ENCODE data around the gene FAM174C. TPM values are rescaled to one million over a fixed set of nuclear protein-coding genes. Genes with fewer than 3 reads are reported as not detected.

Gene FAM174C
- total and polyA plus RNA-seq, 12 donors, result 8.2 to 70.2 (median 13.4) TPM

DNA sequence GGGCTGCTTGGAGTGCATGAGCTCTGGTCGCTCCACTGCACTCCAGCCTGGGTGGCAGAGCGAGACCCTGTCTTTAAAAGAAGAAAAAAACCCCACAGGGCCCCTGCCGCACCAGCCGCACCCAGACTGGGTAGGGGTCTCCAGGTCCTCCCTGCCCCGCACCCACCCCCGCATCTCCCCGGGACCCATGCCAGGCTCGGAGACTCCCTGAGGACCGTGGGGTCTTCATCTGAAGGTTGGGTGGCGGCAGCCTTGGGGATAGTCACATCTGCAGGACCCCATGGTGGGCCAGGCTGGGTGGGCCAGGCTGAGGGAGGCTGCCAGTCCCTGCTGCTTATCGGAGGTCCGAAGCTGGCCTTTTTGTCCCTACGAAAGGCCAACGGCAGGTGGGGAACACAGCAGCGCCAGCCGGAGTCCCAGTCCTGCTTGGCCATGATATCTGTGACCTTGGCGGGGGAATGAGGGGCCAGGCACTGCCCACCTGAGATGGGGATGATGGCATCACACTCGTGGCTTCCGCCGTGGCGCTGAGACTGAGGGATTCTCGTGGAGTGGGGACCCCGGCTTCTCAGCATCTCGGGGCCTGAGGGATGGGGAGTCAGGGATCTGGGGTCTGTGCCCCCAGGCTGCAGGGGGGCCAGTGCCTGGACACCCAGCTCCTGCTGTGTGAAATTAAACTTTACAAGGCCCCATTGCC is 21.4 kb downstream of the FAM174C start:
- ATAC-seq, result no peak
- intact Hi-C loops (cut with DNase I), result no loop called here
- no peak for DNase-seq
- Histone ChIP-seq H3K27me3 (peaks cover 5 to 47% (median 40%) of the 10 kb centered on the region in 7 donors), H3K36me3 (no peaks in the 10 kb centered on the region), H3K9me3 (no peaks in the 10 kb centered on the region), H3K4me3 (no peak overlapping the region), H3K27ac (no peak overlapping the region), H3K4me1 (peaks cover 0 to 4% (median 4%) of the 10 kb centered on the region in 9 donors)
- TF ChIP-seq, protein P1, sequence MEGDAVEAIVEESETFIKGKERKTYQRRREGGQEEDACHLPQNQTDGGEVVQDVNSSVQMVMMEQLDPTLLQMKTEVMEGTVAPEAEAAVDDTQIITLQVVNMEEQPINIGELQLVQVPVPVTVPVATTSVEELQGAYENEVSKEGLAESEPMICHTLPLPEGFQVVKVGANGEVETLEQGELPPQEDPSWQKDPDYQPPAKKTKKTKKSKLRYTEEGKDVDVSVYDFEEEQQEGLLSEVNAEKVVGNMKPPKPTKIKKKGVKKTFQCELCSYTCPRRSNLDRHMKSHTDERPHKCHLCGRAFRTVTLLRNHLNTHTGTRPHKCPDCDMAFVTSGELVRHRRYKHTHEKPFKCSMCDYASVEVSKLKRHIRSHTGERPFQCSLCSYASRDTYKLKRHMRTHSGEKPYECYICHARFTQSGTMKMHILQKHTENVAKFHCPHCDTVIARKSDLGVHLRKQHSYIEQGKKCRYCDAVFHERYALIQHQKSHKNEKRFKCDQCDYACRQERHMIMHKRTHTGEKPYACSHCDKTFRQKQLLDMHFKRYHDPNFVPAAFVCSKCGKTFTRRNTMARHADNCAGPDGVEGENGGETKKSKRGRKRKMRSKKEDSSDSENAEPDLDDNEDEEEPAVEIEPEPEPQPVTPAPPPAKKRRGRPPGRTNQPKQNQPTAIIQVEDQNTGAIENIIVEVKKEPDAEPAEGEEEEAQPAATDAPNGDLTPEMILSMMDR (IDR thresholded peaks at IDR 0.05), result no peak
- 88 to 90% methylated on average over 24 of the region's 24 CpGs for WGBS, 2 donors

DNA sequence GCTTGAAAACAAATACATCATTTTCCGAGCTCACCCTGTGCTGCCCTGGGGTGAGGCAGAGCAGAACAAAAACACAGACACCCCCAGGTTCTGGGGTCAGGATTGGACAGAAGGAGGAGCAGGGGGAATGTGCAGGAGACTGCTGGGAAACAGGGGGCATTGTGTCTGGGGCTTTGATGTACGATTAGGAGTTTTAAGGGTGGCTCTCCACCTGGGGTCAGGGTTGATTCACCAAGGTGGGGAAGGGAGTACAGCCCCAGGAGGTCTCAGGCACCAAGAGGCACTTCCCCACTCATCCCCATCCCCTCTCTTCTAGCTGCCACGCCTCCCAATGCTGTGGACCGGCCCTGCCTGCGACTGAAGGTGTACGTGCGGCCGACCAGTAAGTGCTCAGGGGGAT is 22.9 kb downstream of the FAM174C start:
- WGBS, 2 donors, result 86 to 87% methylated on average over 8 of the region's 8 CpGs
- peaks cover 5 to 32% (median 25%) of the 10 kb centered on the region in 7 donors for H3K27me3 ChIP-seq
- H3K4me3 ChIP-seq, result no peak overlapping the region
- TF ChIP-seq, protein P1 (IDR thresholded peaks at IDR 0.05), result no peak
- peaks cover 0 to 4% (median 4%) of the 10 kb centered on the region in 9 donors for H3K4me1 ChIP-seq
- no peak for ATAC-seq
- no peaks in the 10 kb centered on the region for H3K9me3 ChIP-seq
- H3K36me3 ChIP-seq, result no peaks in the 10 kb centered on the region
- H3K27ac ChIP-seq, result no peak overlapping the region
- intact Hi-C loops (cut with DNase I), result no loop called here
- DNase-seq, result no peak

DNA sequence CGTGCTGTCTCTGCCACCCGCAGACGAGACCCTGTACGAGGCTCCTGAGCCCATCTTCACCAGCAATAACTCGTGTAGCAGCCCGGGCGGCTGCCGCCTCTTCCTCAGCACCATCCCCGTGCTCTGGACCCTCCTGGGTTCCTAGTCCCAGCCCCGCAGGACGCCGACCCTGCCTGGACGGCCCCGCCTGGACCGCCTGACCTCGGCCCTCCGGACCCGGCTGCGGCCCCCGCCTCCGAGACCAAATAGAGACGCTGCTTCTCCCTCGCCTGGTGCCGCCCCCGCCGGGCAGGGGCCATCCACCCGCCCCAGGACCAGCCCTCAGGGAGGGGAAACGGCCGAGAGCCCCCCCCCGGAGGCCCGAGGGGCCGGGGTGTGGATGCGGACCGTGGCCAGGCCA is 24.5 kb downstream of the FAM174C start:
- TF ChIP-seq, protein P1 (IDR thresholded peaks at IDR 0.05), result no peak
- 75 to 81% methylated on average over 34 of the region's 34 CpGs for WGBS, 2 donors

DNA sequence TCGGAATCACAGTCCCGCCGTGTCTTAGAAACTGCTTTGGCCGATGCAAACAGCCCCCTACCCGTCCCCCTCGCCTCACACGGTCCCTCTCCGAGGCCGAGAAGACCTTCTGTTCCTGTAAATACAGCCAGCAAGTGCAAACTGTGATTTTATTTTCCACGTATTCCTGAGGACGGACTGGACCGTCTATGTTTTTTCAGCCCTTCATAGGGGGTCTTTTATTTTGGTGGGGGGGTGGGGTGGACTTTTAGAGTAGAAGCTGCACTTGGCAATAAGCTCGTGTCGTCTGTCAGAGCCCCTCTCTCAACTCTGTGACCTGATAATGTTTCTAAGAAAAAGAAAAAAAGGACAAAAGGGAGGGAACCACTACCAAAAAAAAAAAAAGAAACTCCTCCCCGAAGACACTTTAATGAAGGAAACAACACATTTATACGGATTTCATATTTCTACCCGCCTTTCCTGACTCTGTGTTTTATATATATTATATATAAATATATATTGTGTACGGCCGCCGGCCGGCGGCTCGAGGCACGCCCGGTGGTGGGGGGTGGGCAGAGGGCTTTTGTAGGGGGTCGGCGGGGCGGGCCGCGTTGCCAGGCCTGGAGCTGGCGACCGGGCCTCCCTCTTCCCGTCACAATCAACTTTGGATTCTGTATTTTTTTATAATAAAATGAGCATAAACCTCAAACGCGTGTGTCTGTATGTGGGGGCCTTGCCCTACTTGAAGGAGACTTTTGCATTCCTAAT is 25.6 kb downstream of the FAM174C start:
- intact Hi-C loops (cut with DNase I), result no loop called here
- no peaks in the 10 kb centered on the region for H3K36me3 ChIP-seq
- ATAC-seq, result no peak
- no peaks in the 10 kb centered on the region for H3K4me1 ChIP-seq
- peaks cover 0 to 10% (median 0%) of the 10 kb centered on the region in 7 donors for H3K27me3 ChIP-seq
- 83 to 85% methylated on average over 35 of the region's 35 CpGs for WGBS, 2 donors
- H3K9me3 ChIP-seq, result no peaks in the 10 kb centered on the region
- H3K4me3 ChIP-seq, result no peak overlapping the region
- DNase-seq, result no peak
- TF ChIP-seq, protein P1 (IDR thresholded peaks at IDR 0.05), result no peak
- no peak overlapping the region for H3K27ac ChIP-seq

More for the DNA sequence above, 24.5 kb downstream of the FAM174C start:
- no peak overlapping the region for H3K4me3 ChIP-seq
- no peak for DNase-seq
- H3K36me3 ChIP-seq, result no peaks in the 10 kb centered on the region
- no peaks in the 10 kb centered on the region for H3K9me3 ChIP-seq
- H3K4me1 ChIP-seq, result peaks cover 0 to 4% (median 4%) of the 10 kb centered on the region in 9 donors
- no peak for ATAC-seq
- H3K27ac ChIP-seq, result no peak overlapping the region
- intact Hi-C loops (cut with DNase I), result no loop called here
- H3K27me3 ChIP-seq, result peaks cover 2 to 16% (median 9%) of the 10 kb centered on the region in 7 donors
